GM20431 (cell line): ENCODE measurements around the gene BTN3A1.
"Not testable (repeated sequence)": the region's sequence is repeated elsewhere in the genome, so short reads cannot be mapped to it uniquely, and the experiment has no call there.

Experiments
- in situ Hi-C: fragments of 300-500 bp; cut with MseI, MboI; formaldehyde crosslinking; loops from one replicate; pipeline ENCODE4 v1.15.0; 2020; ENCODE audit warnings: low sequenced_read_pairs; ENCODE audit not compliant: unreplicated experiment

The BTN3A1 gene

GRCh38 chr6:26411751-26412150 is 9.7 kb downstream of the BTN3A1 start:
- in situ Hi-C loops = no loop called here

GRCh38 chr6:26412228-26412627 is 10.2 kb downstream of the BTN3A1 start:
- in situ Hi-C loops = no loop called here

- in situ Hi-C loops = no loop called here
Observed at GRCh38 chr6:26412954-26413353, 10.9 kb downstream of the BTN3A1 start.

- in situ Hi-C loops = no loop called here
Observed at GRCh38 chr6:26414281-26414680, 12.2 kb downstream of the BTN3A1 start.

- in situ Hi-C loops = no loop called here
Observed at GRCh38 chr6:26415036-26415614, 13.1 kb downstream of the BTN3A1 start.

- in situ Hi-C loops = no loop called here
Observed at GRCh38 chr6:26415791-26416190, 13.7 kb downstream of the BTN3A1 start.

GRCh38 chr6:26416288-26416687 is 14.2 kb downstream of the BTN3A1 start:
- in situ Hi-C loops = no loop called here

GRCh38 chr6:26418077-26418476 is 16.0 kb downstream of the BTN3A1 start:
- in situ Hi-C loops = not testable (repeated sequence)

GRCh38 chr6:26418795-26419194 is 16.7 kb downstream of the BTN3A1 start:
- in situ Hi-C loops = not testable (repeated sequence)

GRCh38 chr6:26420688-26421171 is 18.7 kb downstream of the BTN3A1 start:
- in situ Hi-C loops = no loop called here

GRCh38 chr6:26421259-26422144 is 19.4 kb downstream of the BTN3A1 start:
- in situ Hi-C loops = no loop called here

- in situ Hi-C loops = no loop called here
Observed at GRCh38 chr6:26422329-26422728, 20.3 kb downstream of the BTN3A1 start.

- in situ Hi-C loops = no loop called here
Observed at GRCh38 chr6:26426691-26427450, 24.8 kb downstream of the BTN3A1 start.

GRCh38 chr6:26427451-26427809 is 25.4 kb downstream of the BTN3A1 start:
- in situ Hi-C loops = no loop called here

- in situ Hi-C loops = no loop called here
Observed at GRCh38 chr6:26428206-26428605, 26.1 kb downstream of the BTN3A1 start.

GRCh38 chr6:26430787-26431186 is 28.7 kb downstream of the BTN3A1 start:
- in situ Hi-C loops = no loop called here

GRCh38 chr6:26431258-26432172 is 29.4 kb downstream of the BTN3A1 start:
- in situ Hi-C loops = no loop called here

GRCh38 chr6:26432627-26433201 is 30.6 kb downstream of the BTN3A1 start:
- in situ Hi-C loops = no loop called here

- in situ Hi-C loops = not testable (repeated sequence)
Observed at GRCh38 chr6:26433680-26434079, 31.6 kb downstream of the BTN3A1 start.
